GM19455 (cell line): ENCODE data around the gene PRMT3.
"Not testable (repeated sequence)": the region's sequence is repeated elsewhere in the genome, so short reads cannot be mapped to it uniquely, and the experiment has no call there.

ENCODE experiments used
- ATAC-seq: cut with Tn5 transposase; IDR thresholded peaks from one replicate; pipeline ENCODE4 v1.9.1; 2021; ENCODE audit not compliant: unreplicated experiment

PRMT3 gene

GRCh38 chr11:20497124-20497792, 109.7 kb downstream of the PRMT3 start:
- no peak for ATAC-seq

- ATAC-seq: no peak
Observed at GRCh38 chr11:20501252-20501651, 113.7 kb downstream of the PRMT3 start.

GRCh38 chr11:20501971-20502370, 114.5 kb downstream of the PRMT3 start:
- no peak for ATAC-seq

DNA sequence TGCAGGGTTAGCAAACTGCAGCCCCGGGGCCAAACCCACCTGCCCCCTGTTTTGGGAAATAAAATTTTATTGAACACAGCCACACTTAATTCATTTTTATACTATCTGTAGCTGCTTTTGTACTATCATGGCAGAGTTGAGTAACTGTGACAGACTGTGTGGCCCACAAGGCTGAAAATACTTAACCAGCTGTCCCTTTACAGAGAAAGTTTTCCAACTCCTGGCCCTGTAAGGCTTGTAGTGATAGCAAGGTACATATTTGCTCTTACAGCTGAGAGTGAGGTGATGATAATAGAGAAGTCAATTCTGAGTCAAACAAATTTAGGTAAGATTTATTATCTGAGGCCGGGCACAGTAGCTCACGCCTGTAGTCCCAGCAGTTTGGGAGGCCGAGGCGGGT, 124.5 kb downstream of the PRMT3 start:
- ATAC-seq: no peak

GRCh38 chr11:20512869-20513268, 125.4 kb downstream of the PRMT3 start:
- ATAC-seq: no peak

DNA sequence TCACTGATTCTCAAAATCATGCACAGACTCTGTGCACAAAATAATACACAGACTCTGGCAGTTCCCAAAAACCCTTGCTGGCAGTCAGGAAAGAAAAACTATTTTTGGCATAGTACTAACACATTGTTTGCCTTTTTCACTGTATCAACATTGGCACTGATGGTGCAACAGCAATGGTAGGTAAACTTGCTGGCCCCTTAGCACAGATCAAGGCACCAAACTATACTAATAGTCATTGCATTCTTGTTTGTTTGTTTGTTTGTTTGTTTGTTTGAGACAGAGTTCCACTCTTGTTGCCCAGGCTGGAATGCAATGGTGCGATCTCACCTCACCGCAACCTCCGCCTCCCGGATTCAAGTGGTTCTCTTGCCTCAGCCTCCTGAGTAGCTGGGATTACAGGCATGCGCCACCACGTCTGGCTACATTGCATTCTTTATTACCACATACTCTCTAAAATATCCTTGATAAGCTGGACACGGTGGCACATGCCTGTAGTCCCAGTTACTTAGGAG, 130.9 kb downstream of the PRMT3 start:
- ATAC-seq: no peak

DNA sequence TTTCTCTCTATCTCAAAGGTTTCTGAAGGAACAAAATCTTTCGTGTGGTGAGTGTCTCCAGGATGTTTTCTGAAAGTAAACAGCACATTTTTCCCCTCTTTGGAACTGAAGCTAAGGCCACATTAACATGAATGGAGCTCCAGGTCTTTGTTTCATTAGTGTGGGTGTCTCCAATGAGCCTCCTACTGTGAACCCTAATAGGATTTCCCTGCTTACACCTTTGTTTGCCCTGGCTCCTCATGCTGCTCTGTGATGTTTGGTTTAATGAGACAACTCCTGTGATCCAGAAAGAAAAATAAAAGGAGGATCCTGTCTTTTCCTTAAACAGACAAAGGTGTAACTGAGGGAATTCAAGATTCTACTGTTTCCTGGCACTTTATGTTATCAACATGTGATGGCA, 135.0 kb downstream of the PRMT3 start:
- ATAC-seq: no peak

- no peak for ATAC-seq
Observed at GRCh38 chr11:20529757-20530156, 142.2 kb downstream of the PRMT3 start.

DNA sequence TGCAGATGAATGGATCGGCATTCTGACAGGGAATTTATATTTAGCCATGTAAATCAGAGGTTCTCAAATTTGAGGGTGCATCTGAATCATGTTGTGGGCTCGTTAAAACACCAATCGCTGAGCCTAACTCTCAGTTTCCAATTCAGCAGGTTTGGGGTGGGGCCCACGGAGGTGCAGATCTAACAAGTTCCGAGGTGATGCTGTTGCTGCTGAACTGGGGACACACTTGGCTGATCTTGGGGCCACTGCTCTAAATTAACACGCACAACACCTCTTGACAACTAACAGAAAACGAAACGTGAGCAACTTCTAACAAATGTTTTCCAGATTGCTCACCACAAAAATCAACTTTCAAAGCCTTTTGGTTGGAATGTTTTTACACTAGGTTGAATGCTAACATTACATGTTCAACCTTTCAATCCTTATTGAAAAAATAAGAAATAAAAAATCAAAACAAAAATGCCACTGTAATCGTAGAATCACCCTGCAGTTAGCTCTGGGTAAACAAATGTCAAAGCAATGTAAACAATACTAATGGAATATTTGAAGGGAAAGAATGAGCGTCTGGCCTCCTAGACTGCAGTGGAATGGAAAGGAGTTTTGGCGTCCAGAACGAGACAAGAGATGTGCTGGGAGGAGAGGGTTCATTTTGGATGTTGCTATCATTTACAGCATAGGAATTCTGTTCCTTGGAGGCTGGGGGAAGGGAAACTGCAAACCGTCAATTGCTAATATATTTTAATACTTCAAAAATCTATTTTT, 143.6 kb downstream of the PRMT3 start:
- ATAC-seq: peak; percentile 65

DNA sequence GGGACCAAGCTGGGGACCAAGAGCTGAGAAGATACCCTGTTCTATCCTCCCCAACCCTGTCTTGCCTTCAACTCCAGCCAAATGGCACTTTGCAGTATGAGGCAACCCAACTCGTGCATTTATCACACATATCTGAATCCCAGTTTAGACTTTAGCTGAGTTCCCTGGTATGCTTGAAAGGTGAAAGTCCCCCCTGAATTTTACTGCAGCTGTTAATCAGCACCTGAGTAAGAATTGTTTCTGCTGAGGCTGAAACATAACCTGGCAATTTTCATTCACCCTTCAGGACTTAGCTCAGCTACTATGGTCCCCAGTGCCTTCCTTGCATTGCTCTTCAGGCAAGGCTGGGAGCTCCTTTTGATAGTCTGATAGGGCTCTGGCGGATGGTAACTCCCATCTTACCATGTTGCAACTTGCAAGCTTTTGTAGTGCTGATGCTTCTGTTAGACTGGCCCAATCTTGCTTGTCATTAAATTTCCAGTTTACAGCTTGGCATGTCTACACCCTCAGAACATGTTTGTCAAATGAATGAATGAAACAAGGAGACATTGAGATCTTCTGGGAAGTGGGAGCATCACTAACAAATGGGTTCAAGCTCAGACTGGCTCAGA, 147.9 kb downstream of the PRMT3 start:
- no peak for ATAC-seq

DNA sequence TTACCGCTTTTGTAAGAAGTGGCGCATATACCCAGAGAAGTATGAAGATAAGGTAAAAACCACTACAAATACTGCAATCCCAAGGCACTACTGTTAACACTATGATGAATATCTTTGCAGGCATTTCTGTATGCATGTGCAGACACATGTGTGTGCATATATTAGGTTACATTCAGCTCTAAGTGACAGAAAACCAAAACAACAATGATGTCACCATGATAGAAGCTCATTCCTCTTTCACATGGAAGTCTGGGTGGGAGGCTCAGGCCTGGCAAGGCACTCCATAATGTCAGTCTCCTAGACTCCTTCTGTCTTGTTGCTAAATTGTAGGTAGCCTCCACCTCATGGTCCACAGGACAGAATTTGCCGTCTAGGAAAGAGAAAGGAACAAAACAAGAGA, 148.8 kb downstream of the PRMT3 start:
- no peak for ATAC-seq

DNA sequence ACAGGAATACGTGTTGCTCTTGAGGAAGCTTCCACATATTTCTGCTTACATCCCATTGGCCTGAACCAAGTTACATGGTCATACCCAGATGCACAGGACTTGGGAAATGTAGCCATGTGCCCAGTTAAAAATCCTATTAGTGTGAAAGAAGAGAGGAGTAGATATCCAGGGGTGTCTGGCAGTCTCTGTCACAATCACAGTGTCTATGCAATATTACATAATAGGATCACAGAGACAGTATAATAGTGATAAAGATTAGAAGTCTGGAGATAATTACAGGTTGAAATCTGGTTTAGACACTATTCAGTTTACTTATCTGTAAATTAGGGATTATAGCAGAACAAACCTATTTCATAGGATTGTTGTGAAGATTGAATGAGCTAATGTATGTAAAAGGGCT, 149.3 kb downstream of the PRMT3 start:
- no peak for ATAC-seq

GRCh38 chr11:20541503-20541902, 154.0 kb downstream of the PRMT3 start:
- no peak for ATAC-seq

GRCh38 chr11:20544603-20545237, 157.2 kb downstream of the PRMT3 start:
- ATAC-seq: no peak

- ATAC-seq: no peak
Observed at GRCh38 chr11:20547411-20547810, 159.9 kb downstream of the PRMT3 start.

- no peak for ATAC-seq
Observed at GRCh38 chr11:20551096-20551495, 163.6 kb downstream of the PRMT3 start.

GRCh38 chr11:20555783-20556182, 168.3 kb downstream of the PRMT3 start:
- ATAC-seq: no peak

GRCh38 chr11:20556396-20556795, 168.9 kb downstream of the PRMT3 start:
- not testable (repeated sequence) for ATAC-seq

- no peak for ATAC-seq
Observed at GRCh38 chr11:20558741-20559140, 171.2 kb downstream of the PRMT3 start.
